IMR-90 (cell line): ENCODE data around the gene PTPRK. TPM values are rescaled to one million over a fixed set of nuclear protein-coding genes. Genes with fewer than 3 reads are reported as not detected.

Source experiments
- ATAC-seq: fragments of 200-7000 bp; cut with Tn5 transposase; 2 replicates; pipeline ENCODE4 v1.9.1; 2020; ENCODE audit warnings: low read depth, mild to moderate bottlenecking, moderate library complexity
- BruUV-seq: library from RNA; stranded (reverse); fragments of 400-500 nt; replicated peaks from 2 replicates; lab custom pipeline; 2021; lab: Mats Ljungman, UMichigan
- CTCF ChIA-PET: fragments of 300-600 bp; formaldehyde crosslinking; extraction: SDS; loops from one replicate; lab custom pipeline; 2021; ENCODE audit warnings: antibody characterized with exemption; lab: Yijun Ruan, JAX
- POLR2A ChIA-PET: fragments of 300-600 bp; sonication (Branson Sonifier 250); formaldehyde crosslinking; loops from one replicate; lab custom pipeline; 2022; ENCODE audit warnings: antibody characterized with exemption; ENCODE audit not compliant: unreplicated experiment; lab: Charles Lee
- DNase-seq: peaks from one replicate; pipeline ENCODE4 v3.0.0; 2013
- H2AFZ ChIP-seq: replicated peaks from 2 replicates; pipeline ENCODE3; 2013; ENCODE audit warnings: low read length, mild to moderate bottlenecking; ENCODE audit not compliant: poor library complexity
- H2AK5ac ChIP-seq: 2 replicates; pipeline ENCODE4 v1.6.1; 2013; ENCODE audit warnings: low read depth, low read length, inconsistent platforms
- H2AK9ac ChIP-seq: replicated peaks from 2 replicates; pipeline ENCODE3; 2013; ENCODE audit warnings: mild to moderate bottlenecking, low read depth, low read length, moderate library complexity; ENCODE audit not compliant: poor library complexity
- H2BK120ac ChIP-seq: 2 replicates; pipeline ENCODE4 v1.6.1; 2013; ENCODE audit warnings: low read depth, low read length, inconsistent platforms
- H2BK15ac ChIP-seq: 3 replicates; pipeline ENCODE4 v1.6.1; 2013; ENCODE audit warnings: low read depth, low read length, inconsistent platforms
- H2BK20ac ChIP-seq: 2 replicates; pipeline ENCODE4 v1.6.1; 2013; ENCODE audit warnings: low read depth, mild to moderate bottlenecking, inconsistent platforms, low read length, moderate library complexity
- H2BK5ac ChIP-seq: 2 replicates; pipeline ENCODE4 v1.6.1; 2013; ENCODE audit warnings: mild to moderate bottlenecking, low read depth, low read length, inconsistent platforms; ENCODE audit not compliant: poor library complexity, severe bottlenecking
- H3K14ac ChIP-seq: replicated peaks from 2 replicates; pipeline ENCODE4 v1.6.1; 2013; ENCODE audit warnings: low read depth, low read length, inconsistent platforms
- H3K18ac ChIP-seq: 2 replicates; pipeline ENCODE4 v1.6.1; 2013; ENCODE audit warnings: low read depth, low read length, control low read depth
- H3K23ac ChIP-seq: 2 replicates; pipeline ENCODE4 v1.6.1; 2013; ENCODE audit warnings: low read depth, low read length, inconsistent platforms
- H3K27ac ChIP-seq: 2 replicates; pipeline ENCODE4 v1.5.1; 2013; ENCODE audit warnings: mild to moderate bottlenecking, control low read depth, low read length; ENCODE audit not compliant: insufficient read depth
- H3K27me3 ChIP-seq: 2 replicates; pipeline ENCODE4 v1.6.1; 2013; ENCODE audit warnings: low read length; ENCODE audit not compliant: control insufficient read depth, insufficient read depth
- H3K36me3 ChIP-seq: 2 replicates; pipeline ENCODE4 v1.6.1; 2013; ENCODE audit warnings: low read length, mixed read lengths; ENCODE audit not compliant: control insufficient read depth, insufficient read depth
- H3K4ac ChIP-seq: 2 replicates; pipeline ENCODE4 v1.6.1; 2013; ENCODE audit warnings: low read depth, low read length, inconsistent platforms
- H3K4me1 ChIP-seq: 2 replicates; pipeline ENCODE4 v1.6.1; 2013; ENCODE audit warnings: low read length, mixed read lengths; ENCODE audit not compliant: control insufficient read depth, insufficient read depth
- H3K4me2 ChIP-seq: 2 replicates; pipeline ENCODE4 v1.6.1; 2013; ENCODE audit warnings: low read depth, mild to moderate bottlenecking, control low read depth, low read length, moderate library complexity
- H3K4me3 ChIP-seq: 2 replicates; pipeline ENCODE4 v1.5.1; 2013; ENCODE audit warnings: low read depth, mild to moderate bottlenecking, control low read depth, low read length, moderate library complexity; ENCODE audit not compliant: insufficient read depth
- H3K56ac ChIP-seq: 2 replicates; pipeline ENCODE4 v1.6.1; 2013; ENCODE audit warnings: low read length, inconsistent platforms; ENCODE audit not compliant: insufficient read depth; ENCODE audit errors: extremely low read depth
- H3K79me1 ChIP-seq, 2 experiments: 2 replicates each; pipeline ENCODE4 v1.6.1; 2013; ENCODE audit warnings: low read length in 2 of 2, inconsistent platforms in 1 of 2, low read depth in 1 of 2
- H3K9ac ChIP-seq: 2 replicates; pipeline ENCODE4 v1.6.1; 2013; ENCODE audit warnings: low read depth, low read length, control low read depth
- H3K9me1 ChIP-seq: 2 replicates; pipeline ENCODE4 v1.6.1; 2013; ENCODE audit warnings: low read length, inconsistent platforms; ENCODE audit not compliant: insufficient read depth
- H3K9me3 ChIP-seq: 2 replicates; pipeline ENCODE4 v1.6.1; 2013; ENCODE audit warnings: low read length; ENCODE audit not compliant: control insufficient read depth, insufficient read depth
- H4K20me1 ChIP-seq: 2 replicates; pipeline ENCODE4 v1.6.1; 2013; ENCODE audit warnings: low read length, inconsistent platforms; ENCODE audit not compliant: insufficient read depth
- H4K5ac ChIP-seq: 2 replicates; pipeline ENCODE4 v1.6.1; 2013; ENCODE audit warnings: mild to moderate bottlenecking, low read depth, low read length, control low read depth
- H4K8ac ChIP-seq, 2 experiments: 2 replicates each; pipeline ENCODE4 v1.6.1; 2013; ENCODE audit warnings: low read depth in 2 of 2, low read length in 2 of 2, control low read depth in 1 of 2, inconsistent platforms in 1 of 2
- H4K91ac ChIP-seq: 2 replicates; pipeline ENCODE4 v1.6.1; 2013; ENCODE audit warnings: low read depth, low read length, inconsistent platforms; ENCODE audit not compliant: insufficient read depth
- BHLHE40 ChIP-seq: fragments of 150-350 bp; IDR thresholded peaks from 2 replicates; pipeline ENCODE4 v1.6.1; 2016; ENCODE audit warnings: mild to moderate bottlenecking, low read depth, low read length
- MAFK ChIP-seq: IDR thresholded peaks from 2 replicates; pipeline ENCODE4 v1.6.1; 2012; ENCODE audit warnings: low read depth, low read length, improper control_type of control experiment
- RFX5 ChIP-seq: IDR thresholded peaks from 2 replicates; pipeline ENCODE4 v1.8.0; 2012; ENCODE audit warnings: low read depth, mild to moderate bottlenecking, low read length, moderate library complexity
- WGBS, 2 experiments: methylation state at CpG; one replicate each; pipeline versions ENCODE4 v1.1.5 to v1.1.7; 2013; ENCODE audit warnings: missing lambda C conversion rate in 2 of 2; ENCODE audit not compliant: insufficient read length in 1 of 2; ENCODE audit errors: extremely low coverage in 2 of 2; 5-methylcytosine and 5-hydroxymethylcytosine counted together
- dilution Hi-C: fragments of 300-500 bp; cut with HindIII; formaldehyde crosslinking; loops from one replicate; pipeline ENCODE4 v1.14.3; 2018; ENCODE audit warnings: low sequenced_read_pairs; ENCODE audit not compliant: unreplicated experiment
- in situ Hi-C: fragments of 300-500 bp; cut with MboI; formaldehyde crosslinking; loops from 3 replicates; pipeline ENCODE4 v1.14.3; 2019; ENCODE audit warnings: low sequenced_read_pairs, inconsistent platforms, mixed read lengths
- intact Hi-C: fragments of 100-400 bp; cut with micrococcal nuclease; formaldehyde crosslinking; loops from 2 replicates; pipeline ENCODE4 v1.10.0; 2022
- polyA plus RNA-seq, 3 experiments: library from polyadenylated mRNA; depleted of rRNA; stranded (reverse); fragments of >200 nt; gene quantifications; 2 replicates each; pipeline ENCODE4 v1.2.3, GENCODE V29; 2012; ENCODE audit warnings: low replicate concordance in 1 of 3
- total RNA-seq: library from RNA; depleted of rRNA; stranded (reverse); fragments of >200 nt; gene quantifications from 2 replicates; pipeline ENCODE4 v1.2.3, GENCODE V29; 2012

Gene PTPRK
- total and polyA plus RNA-seq, 2 of the 4 experiments (the other 2 are of a cell fraction), result 18.0 to 80.8 TPM

DNA sequence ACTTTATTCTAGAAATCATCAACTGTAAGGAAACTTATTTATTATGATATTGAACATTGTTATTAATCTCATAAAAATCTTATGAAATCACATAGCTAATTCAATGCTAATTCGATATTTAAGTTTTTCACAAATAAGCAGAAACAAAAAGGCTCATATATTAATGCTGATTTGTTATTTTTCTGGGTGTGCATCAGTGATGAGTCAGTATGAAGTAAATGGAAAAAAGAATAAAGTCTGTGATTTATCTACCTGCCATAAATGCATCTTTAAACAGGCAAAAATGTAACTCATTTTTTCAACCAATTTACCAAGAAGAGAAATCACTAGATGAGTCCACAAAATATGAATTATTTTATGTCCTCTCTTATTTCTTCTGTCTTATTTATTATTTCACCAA lies 253.5 kb downstream of the PTPRK start:
- H2AFZ ChIP-seq, result no peak overlapping the region
- no peak overlapping the region for H2BK5ac ChIP-seq
- H3K36me3 ChIP-seq, result peaks cover 4% of the 10 kb centered on the region; the same call in 1 of the 2 replicates
- no peak overlapping the region for H3K4me3 ChIP-seq
- no peak overlapping the region for H3K14ac ChIP-seq
- no CpG with 5 or more reads among the region's 1 CpG for WGBS, 2 experiments
- H3K9me1 ChIP-seq, result peaks cover 7% of the 10 kb centered on the region; the same call in 1 of the 2 replicates
- H4K20me1 ChIP-seq, result peaks cover 8% of the 10 kb centered on the region; the same call in 1 of the 2 replicates
- H4K91ac ChIP-seq, result no peak overlapping the region
- ATAC-seq (no peak), DNase-seq (peak; percentile 22)
- no peaks in the 10 kb centered on the region for H3K27me3 ChIP-seq
- no peak overlapping the region for H4K5ac ChIP-seq
- H3K23ac ChIP-seq, result no peak overlapping the region
- ChIA-PET CTCF (no interaction called here), POLR2A (no interaction called here)
- H4K8ac ChIP-seq, result no peak overlapping the region
- no peak for TF ChIP-seq BHLHE40
- TF ChIP-seq RFX5, result no peak
- TF ChIP-seq MAFK, result peak; percentile 68
- H2BK120ac ChIP-seq, result no peak overlapping the region
- no TSS peak for BruUV-seq
- no peak overlapping the region for H2BK15ac ChIP-seq
- H3K79me1 ChIP-seq, result peaks cover 26 to 50% of the 10 kb centered on the region in 2 experiments
- no peak overlapping the region for H3K4me2 ChIP-seq
- no peak overlapping the region for H3K56ac ChIP-seq
- no peaks in the 10 kb centered on the region for H3K9me3 ChIP-seq
- no peak overlapping the region for H3K18ac ChIP-seq
- H3K27ac ChIP-seq, result no peak overlapping the region
- no peak overlapping the region for H2AK5ac ChIP-seq
- 0 out of 2 replicates have a peak, but pooled peaks cover 1% of the 10 kb centered on the region for H3K4me1 ChIP-seq
- no peak overlapping the region for H3K4ac ChIP-seq
- intact Hi-C loops (no loop called here), dilution Hi-C loops (no loop called here), in situ Hi-C loops (no loop called here)
- no peak overlapping the region for H3K9ac ChIP-seq
- no peak overlapping the region for H2BK20ac ChIP-seq
- H2AK9ac ChIP-seq, result no peak overlapping the region
